ENCODE results near the gene ZNHIT2.
A peak's percentile ranks its signal among the peaks of the same experiment; 100 is the strongest.

The ZNHIT2 gene

DNA sequence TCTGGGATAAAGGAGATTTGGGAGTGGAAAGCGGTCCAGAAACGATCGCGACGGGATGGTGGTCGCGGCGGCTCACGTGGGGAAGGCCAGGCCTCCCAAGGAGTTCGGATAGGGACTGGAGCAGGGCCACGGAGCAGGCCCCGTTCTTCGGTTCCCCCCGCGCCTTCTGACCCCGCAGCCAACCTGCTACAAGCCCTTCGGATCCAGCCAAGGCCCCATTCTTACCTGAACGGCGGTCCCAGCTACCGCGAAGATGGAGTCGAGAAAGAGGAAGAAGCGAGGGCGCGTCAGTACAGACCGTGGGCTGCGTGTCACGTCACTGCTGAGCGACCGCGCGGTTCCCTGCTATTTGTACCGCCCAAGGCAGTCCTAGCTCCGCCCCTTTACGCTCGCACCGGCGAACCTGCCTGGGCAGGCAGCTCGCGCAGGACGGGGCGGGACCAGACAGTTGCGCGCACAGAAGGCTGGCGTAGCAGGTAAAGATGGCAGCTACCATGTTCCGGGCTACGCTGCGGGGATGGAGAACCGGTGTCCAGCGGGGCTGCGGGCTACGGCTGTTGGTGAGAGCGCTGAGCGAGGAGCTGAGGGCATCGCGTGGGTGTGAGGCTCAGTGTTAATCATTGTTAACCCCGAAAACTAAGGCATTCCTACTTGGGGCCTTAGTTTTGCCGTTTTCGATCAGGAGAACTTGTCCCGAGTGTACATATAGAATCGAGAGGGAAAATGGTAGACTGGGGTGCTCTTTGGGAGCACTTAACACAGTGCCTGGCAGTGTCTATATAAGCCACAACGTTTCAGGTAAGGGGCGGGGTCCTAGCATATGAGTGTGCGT lies 4.6 kb upstream of the ZNHIT2 start, which contains the start of the genes FAU and MRPL49:
Gene FAU (minus strand): TSS at position 270 of the 832 bp plus-strand sequence. CDS start 321 bp downstream, outside the sequence.
Gene MRPL49 (plus strand): TSS at position 457 of the 832 bp plus-strand sequence. CDS start 26 bp downstream, at position 483.
- Histone ChIP-seq H4K91ac (ENCODE audit: low read depth, low read length) (peak within 1 kb of the TSS; percentile 91), H3K4me3 (ENCODE audit: low read depth, low read length) (peak within 1 kb of the TSS; percentile 85), H3K9me3 (ENCODE audit: insufficient read depth, low read depth, low read length) (no peaks in the 10 kb centered on the region)

DNA sequence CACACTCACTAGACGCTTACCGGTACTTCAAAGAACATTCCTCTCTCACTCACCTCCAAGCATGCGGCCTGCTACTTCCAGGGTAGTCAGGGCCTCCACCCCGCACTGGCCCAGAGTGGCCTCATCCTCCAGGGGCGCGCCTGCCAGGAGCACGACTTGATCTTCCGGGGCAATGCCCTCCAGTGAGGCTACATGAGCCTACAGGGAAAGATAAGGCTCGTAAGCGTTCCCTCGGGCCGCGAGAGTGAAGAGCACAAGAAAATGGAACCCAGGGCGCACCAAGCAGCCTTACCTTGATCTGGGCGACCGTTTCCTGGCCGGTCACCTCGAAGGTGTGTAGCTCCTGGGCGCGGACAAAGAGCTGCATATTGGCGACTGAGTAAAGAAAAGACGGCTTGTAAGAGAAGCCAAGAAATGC lies 4.0 kb upstream of the ZNHIT2 start:
- no CpG with 5 or more reads among the region's 22 CpGs for WGBS (ENCODE audit: extremely low coverage, insufficient coverage, insufficient read length)
- H3K79me1 ChIP-seq (ENCODE audit: low read length) = peaks cover 15% of the 10 kb centered on the region

More for the DNA sequence above, 4.6 kb upstream of the ZNHIT2 start, which contains the start of the genes FAU and MRPL49:
- Histone ChIP-seq H3K14ac (ENCODE audit: low read length) (peak within 1 kb of the TSS; percentile 84), H3K27me3 (ENCODE audit: insufficient read depth, low read length) (no peaks in the 10 kb centered on the region), H3K36me3 (ENCODE audit: control insufficient read depth in 1 of 2, insufficient read depth in 2 of 2, low read length in 2 of 2) (peaks cover 46 to 56% of the 10 kb centered on the region in 2 experiments), H3K23ac (ENCODE audit: low read length) (no peak within 1 kb of the TSS), H4K8ac (ENCODE audit: low read depth, low read length) (peak within 1 kb of the TSS; percentile 78), H2BK12ac (ENCODE audit: low read length) (no peak within 1 kb of the TSS), H3K79me2 (ENCODE audit: control insufficient read depth, insufficient read depth, low read length, poor library complexity) (peaks cover 15% of the 10 kb centered on the region), H4K12ac (ENCODE audit: low read depth, low read length) (peak within 1 kb of the TSS; percentile 72), H3K27ac (ENCODE audit: low read depth, low read length) (peak within 1 kb of the TSS; percentile 80), H3K4me1 (ENCODE audit: control insufficient read depth in 1 of 2, insufficient read depth in 2 of 2, low read length in 2 of 2) (peaks cover 0 to 5% of the 10 kb centered on the region in 2 experiments), H3K18ac (ENCODE audit: low read length) (peak within 1 kb of the TSS; percentile 71), H2BK5ac (ENCODE audit: low read depth, low read length, poor library complexity) (peak within 1 kb of the TSS; percentile 65), H3K9ac (ENCODE audit: low read length) (peak within 1 kb of the TSS; percentile 90), H2AK5ac (ENCODE audit: low read length) (peak within 1 kb of the TSS; percentile 85), H2AFZ (ENCODE audit: insufficient read depth, low read length, poor library complexity) (peak within 1 kb of the TSS; percentile 56), H2BK120ac (ENCODE audit: insufficient read depth, low read length, poor library complexity) (peak within 1 kb of the TSS; percentile 53), H3K4ac (ENCODE audit: low read depth, low read length) (peak within 1 kb of the TSS; percentile 85), H3K79me1 (ENCODE audit: low read length) (peaks cover 12% of the 10 kb centered on the region), H3K4me2 (ENCODE audit: low read length) (peak within 1 kb of the TSS; percentile 74)
- WGBS (ENCODE audit: extremely low coverage, insufficient coverage, insufficient read length) = no CpG with 5 or more reads among the region's 64 CpGs
- DNase-seq = peak; percentile 99

DNA sequence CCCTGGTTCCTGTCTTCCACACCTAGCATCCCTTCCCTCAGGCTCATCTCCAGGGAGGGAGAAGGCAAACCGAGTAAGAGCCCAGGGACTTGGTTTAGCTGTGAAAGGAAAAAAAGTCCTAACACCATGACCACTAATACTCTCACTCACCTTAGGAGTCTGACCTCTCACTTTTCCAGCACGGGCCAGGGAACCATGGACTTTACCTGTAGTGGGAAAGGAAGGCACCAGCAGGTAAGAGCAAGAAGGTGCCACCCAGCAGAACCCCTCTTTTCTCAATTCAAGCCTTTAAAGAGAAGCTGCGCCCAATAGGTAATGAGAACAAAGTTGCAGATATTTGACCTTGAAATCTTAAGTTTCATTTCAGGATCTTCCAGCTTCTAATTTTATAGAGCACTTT lies 3.3 kb upstream of the ZNHIT2 start:
- Histone ChIP-seq H3K4me3 (ENCODE audit: low read depth, low read length) (no peak overlapping the region), H3K36me3 (ENCODE audit: control insufficient read depth in 1 of 2, insufficient read depth in 2 of 2, low read length in 2 of 2) (peaks cover 40 to 50% of the 10 kb centered on the region in 2 experiments), H3K23ac (ENCODE audit: low read length) (no peak overlapping the region), H3K79me2 (ENCODE audit: control insufficient read depth, insufficient read depth, low read length, poor library complexity) (peaks cover 21% of the 10 kb centered on the region), H4K8ac (ENCODE audit: low read depth, low read length) (no peak overlapping the region), H2AK5ac (ENCODE audit: low read length) (no peak overlapping the region), H4K91ac (ENCODE audit: low read depth, low read length) (no peak overlapping the region), H3K9ac (ENCODE audit: low read length) (no peak overlapping the region), H3K4me2 (ENCODE audit: low read length) (peak overlapping the region; percentile 74), H2BK5ac (ENCODE audit: low read depth, low read length, poor library complexity) (no peak overlapping the region), H3K27ac (ENCODE audit: low read depth, low read length) (no peak overlapping the region), H3K27me3 (ENCODE audit: insufficient read depth, low read length) (no peaks in the 10 kb centered on the region), H3K4ac (ENCODE audit: low read depth, low read length) (no peak overlapping the region), H4K12ac (ENCODE audit: low read depth, low read length) (peak overlapping the region; percentile 50), H2BK12ac (ENCODE audit: low read length) (no peak overlapping the region), H3K18ac (ENCODE audit: low read length) (no peak overlapping the region), H2AFZ (ENCODE audit: insufficient read depth, low read length, poor library complexity) (no peak overlapping the region), H3K4me1 (ENCODE audit: control insufficient read depth in 1 of 2, insufficient read depth in 2 of 2, low read length in 2 of 2) (peaks cover 8 to 13% of the 10 kb centered on the region in 2 experiments), H2BK120ac (ENCODE audit: insufficient read depth, low read length, poor library complexity) (no peak overlapping the region), H3K14ac (ENCODE audit: low read length) (no peak overlapping the region), H3K9me3 (ENCODE audit: insufficient read depth, low read depth, low read length) (no peaks in the 10 kb centered on the region), H3K79me1 (ENCODE audit: low read length) (peaks cover 15% of the 10 kb centered on the region)
- no CpG with 5 or more reads among the region's 3 CpGs for WGBS (ENCODE audit: extremely low coverage, insufficient coverage, insufficient read length)
- DNase-seq = no peak

More for the DNA sequence above, 4.0 kb upstream of the ZNHIT2 start:
- Histone ChIP-seq H4K12ac (ENCODE audit: low read depth, low read length) (peak overlapping the region; percentile 33), H4K91ac (ENCODE audit: low read depth, low read length) (peak overlapping the region; percentile 65), H3K4me3 (ENCODE audit: low read depth, low read length) (peak overlapping the region; percentile 85), H3K4me1 (ENCODE audit: control insufficient read depth in 1 of 2, insufficient read depth in 2 of 2, low read length in 2 of 2) (peaks cover 4 to 9% of the 10 kb centered on the region in 2 experiments), H3K18ac (ENCODE audit: low read length) (peak overlapping the region; percentile 4), H3K36me3 (ENCODE audit: control insufficient read depth in 1 of 2, insufficient read depth in 2 of 2, low read length in 2 of 2) (peaks cover 40 to 50% of the 10 kb centered on the region in 2 experiments), H3K4me2 (ENCODE audit: low read length) (peak overlapping the region; percentile 74), H2AFZ (ENCODE audit: insufficient read depth, low read length, poor library complexity) (peak overlapping the region; percentile 0), H3K79me2 (ENCODE audit: control insufficient read depth, insufficient read depth, low read length, poor library complexity) (peaks cover 21% of the 10 kb centered on the region), H2BK12ac (ENCODE audit: low read length) (no peak overlapping the region), H3K27ac (ENCODE audit: low read depth, low read length) (no peak overlapping the region), H4K8ac (ENCODE audit: low read depth, low read length) (peak overlapping the region; percentile 75), H3K4ac (ENCODE audit: low read depth, low read length) (peak overlapping the region; percentile 85), H3K14ac (ENCODE audit: low read length) (peak overlapping the region; percentile 4), H2BK120ac (ENCODE audit: insufficient read depth, low read length, poor library complexity) (peak overlapping the region; percentile 27), H2AK5ac (ENCODE audit: low read length) (peak overlapping the region; percentile 5), H3K23ac (ENCODE audit: low read length) (no peak overlapping the region), H3K9me3 (ENCODE audit: insufficient read depth, low read depth, low read length) (no peaks in the 10 kb centered on the region), H2BK5ac (ENCODE audit: low read depth, low read length, poor library complexity) (no peak overlapping the region), H3K27me3 (ENCODE audit: insufficient read depth, low read length) (no peaks in the 10 kb centered on the region), H3K9ac (ENCODE audit: low read length) (peak overlapping the region; percentile 90)
- DNase-seq = peak in 1 of 2 donors; percentile 18

DNA sequence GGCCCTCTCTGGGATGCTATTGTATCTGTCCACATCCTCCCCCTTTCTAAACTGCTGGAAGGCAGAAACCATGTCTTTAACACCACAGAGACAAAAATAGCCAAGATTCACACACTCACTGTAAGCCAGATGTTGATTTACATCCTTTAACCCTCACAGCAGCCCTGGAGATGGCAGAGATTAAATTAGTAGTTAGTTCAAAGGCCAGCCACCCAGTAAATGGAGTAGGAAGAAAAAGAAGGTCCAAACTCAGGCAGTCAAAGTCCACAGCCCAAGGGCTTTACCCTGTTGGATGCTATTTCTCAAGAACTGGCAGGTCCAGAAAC lies 2.1 kb upstream of the ZNHIT2 start:
- DNase-seq = no peak
- Histone ChIP-seq H2AFZ (ENCODE audit: insufficient read depth, low read length, poor library complexity) (no peak overlapping the region), H3K79me2 (ENCODE audit: control insufficient read depth, insufficient read depth, low read length, poor library complexity) (peaks cover 21% of the 10 kb centered on the region), H4K12ac (ENCODE audit: low read depth, low read length) (no peak overlapping the region), H3K79me1 (ENCODE audit: low read length) (peaks cover 15% of the 10 kb centered on the region), H3K9ac (ENCODE audit: low read length) (no peak overlapping the region), H3K14ac (ENCODE audit: low read length) (no peak overlapping the region), H3K4ac (ENCODE audit: low read depth, low read length) (no peak overlapping the region), H2BK120ac (ENCODE audit: insufficient read depth, low read length, poor library complexity) (no peak overlapping the region), H2BK5ac (ENCODE audit: low read depth, low read length, poor library complexity) (no peak overlapping the region), H2BK12ac (ENCODE audit: low read length) (no peak overlapping the region), H4K91ac (ENCODE audit: low read depth, low read length) (no peak overlapping the region), H3K36me3 (ENCODE audit: control insufficient read depth in 1 of 2, insufficient read depth in 2 of 2, low read length in 2 of 2) (peaks cover 42 to 50% of the 10 kb centered on the region in 2 experiments), H3K4me2 (ENCODE audit: low read length) (no peak overlapping the region), H3K4me3 (ENCODE audit: low read depth, low read length) (no peak overlapping the region), H3K23ac (ENCODE audit: low read length) (no peak overlapping the region), H3K18ac (ENCODE audit: low read length) (no peak overlapping the region), H2AK5ac (ENCODE audit: low read length) (no peak overlapping the region), H3K9me3 (ENCODE audit: insufficient read depth, low read depth, low read length) (no peaks in the 10 kb centered on the region), H3K27ac (ENCODE audit: low read depth, low read length) (no peak overlapping the region), H4K8ac (ENCODE audit: low read depth, low read length) (no peak overlapping the region), H3K27me3 (ENCODE audit: insufficient read depth, low read length) (no peaks in the 10 kb centered on the region), H3K4me1 (ENCODE audit: control insufficient read depth in 1 of 2, insufficient read depth in 2 of 2, low read length in 2 of 2) (peaks cover 8 to 13% of the 10 kb centered on the region in 2 experiments)

Data from trophoblast cell (in vitro differentiated cells and primary cell).